Measurements from ENCODE around the gene PRKG1. TPM values are rescaled to one million over a fixed set of nuclear protein-coding genes. Genes with fewer than 3 reads are reported as not detected.

Gene PRKG1
- total RNA-seq, 1 donor from 2014 or later: 0.17 TPM

DNA sequence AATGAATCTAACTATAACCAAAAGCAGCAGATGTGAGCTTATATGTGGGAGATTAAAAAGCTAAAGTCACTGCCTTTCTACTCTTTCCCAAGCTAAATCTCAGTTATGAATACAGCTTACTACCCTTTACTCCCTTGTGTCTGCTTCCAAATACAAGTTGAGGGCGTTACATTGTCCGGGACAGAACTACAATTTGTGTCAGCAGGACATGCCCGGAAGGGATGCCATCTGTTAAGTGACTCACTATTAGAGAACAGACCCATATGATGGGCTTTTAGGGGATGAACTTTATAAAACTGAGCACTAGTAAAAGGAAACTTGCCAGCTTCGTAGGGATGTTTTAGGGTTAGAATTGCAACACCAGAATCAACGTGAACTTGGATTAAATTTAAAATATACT, 924.8 kb downstream of the PRKG1 start:
- H3K4me3 ChIP-seq (ENCODE audit: low read depth, low read length): no peak overlapping the region
- TF ChIP-seq, protein P1, sequence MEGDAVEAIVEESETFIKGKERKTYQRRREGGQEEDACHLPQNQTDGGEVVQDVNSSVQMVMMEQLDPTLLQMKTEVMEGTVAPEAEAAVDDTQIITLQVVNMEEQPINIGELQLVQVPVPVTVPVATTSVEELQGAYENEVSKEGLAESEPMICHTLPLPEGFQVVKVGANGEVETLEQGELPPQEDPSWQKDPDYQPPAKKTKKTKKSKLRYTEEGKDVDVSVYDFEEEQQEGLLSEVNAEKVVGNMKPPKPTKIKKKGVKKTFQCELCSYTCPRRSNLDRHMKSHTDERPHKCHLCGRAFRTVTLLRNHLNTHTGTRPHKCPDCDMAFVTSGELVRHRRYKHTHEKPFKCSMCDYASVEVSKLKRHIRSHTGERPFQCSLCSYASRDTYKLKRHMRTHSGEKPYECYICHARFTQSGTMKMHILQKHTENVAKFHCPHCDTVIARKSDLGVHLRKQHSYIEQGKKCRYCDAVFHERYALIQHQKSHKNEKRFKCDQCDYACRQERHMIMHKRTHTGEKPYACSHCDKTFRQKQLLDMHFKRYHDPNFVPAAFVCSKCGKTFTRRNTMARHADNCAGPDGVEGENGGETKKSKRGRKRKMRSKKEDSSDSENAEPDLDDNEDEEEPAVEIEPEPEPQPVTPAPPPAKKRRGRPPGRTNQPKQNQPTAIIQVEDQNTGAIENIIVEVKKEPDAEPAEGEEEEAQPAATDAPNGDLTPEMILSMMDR (conservative IDR thresholded peaks at IDR 0.05; ENCODE audit: low read depth, low read length): no peak
- no peak for DNase-seq (ENCODE audit: low read depth)

DNA sequence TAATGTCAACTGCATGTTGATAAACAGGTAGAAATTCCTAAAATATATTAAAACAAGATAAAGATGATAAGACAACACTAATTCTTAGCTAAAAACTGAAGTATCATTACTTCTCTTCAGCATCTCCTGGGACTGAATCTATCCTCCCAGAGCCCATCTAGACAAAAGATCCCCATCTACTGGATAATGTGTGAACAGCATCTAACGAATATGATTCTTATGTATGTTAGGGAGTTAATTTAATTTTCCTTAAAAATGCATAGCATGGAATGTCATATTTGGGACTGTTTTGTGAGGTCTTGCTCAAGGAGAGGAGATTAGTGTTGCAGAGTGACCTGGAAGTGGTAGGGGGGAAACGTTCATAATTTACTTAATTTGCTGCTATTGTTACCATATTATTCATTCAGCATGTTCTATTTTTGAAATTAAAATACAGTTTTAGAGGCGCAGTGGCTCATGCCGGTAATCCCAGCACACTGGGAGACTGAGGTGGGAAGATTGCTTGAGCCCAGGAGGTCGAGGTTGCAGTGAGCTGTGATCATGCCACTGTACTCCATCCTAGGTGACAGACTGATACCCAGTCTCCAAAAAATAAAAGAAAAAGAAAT, 930.2 kb downstream of the PRKG1 start:
- no peak overlapping the region for H3K4me3 ChIP-seq (ENCODE audit: low read depth, low read length)
- DNase-seq (ENCODE audit: low read depth): peak; percentile 3
- TF ChIP-seq, protein P1 (conservative IDR thresholded peaks at IDR 0.05; ENCODE audit: low read depth, low read length): peak; percentile 68

DNA sequence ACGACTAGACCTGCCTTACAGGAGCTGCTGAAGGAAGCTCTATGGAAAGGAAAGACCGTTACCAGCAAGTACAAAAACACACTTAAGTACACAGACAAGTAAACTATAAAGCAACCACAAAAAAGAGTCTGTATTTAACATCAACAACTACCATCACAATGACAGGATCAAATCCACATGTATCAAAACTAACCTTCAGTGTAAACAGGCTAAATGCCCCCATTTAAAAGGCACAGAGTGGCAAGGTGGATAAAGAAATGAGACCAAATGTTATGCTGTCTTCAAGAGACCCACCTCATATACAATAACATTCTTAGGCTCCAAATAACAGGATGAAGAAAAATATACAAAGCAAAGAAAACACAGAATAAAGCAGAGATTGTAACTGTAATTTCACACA, 932.8 kb downstream of the PRKG1 start:
- TF ChIP-seq, protein P1 (conservative IDR thresholded peaks at IDR 0.05; ENCODE audit: low read depth, low read length): no peak
- H3K4me3 ChIP-seq (ENCODE audit: low read depth, low read length): no peak overlapping the region
- DNase-seq (ENCODE audit: low read depth): no peak

DNA sequence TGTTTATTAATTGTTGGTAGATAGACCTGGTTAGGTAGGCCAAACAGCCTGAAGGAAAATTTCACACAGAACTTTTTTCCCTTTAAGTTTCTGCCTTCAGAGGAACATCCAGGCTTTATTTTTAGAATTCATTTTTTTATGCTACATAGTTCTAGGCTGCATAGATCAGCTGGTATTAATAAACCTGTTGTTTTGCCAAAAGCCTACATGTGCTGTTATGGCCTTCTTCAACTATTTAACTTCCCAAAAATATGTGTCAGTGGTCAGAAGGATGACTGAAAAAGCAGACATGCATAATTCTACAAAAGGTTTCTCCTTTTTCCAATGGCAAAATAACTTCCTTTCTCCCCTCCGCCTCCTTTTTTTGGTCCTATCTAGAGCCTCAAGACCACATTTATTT, 936.8 kb downstream of the PRKG1 start:
- no peak overlapping the region for H3K4me3 ChIP-seq (ENCODE audit: low read depth, low read length)
- TF ChIP-seq, protein P1 (conservative IDR thresholded peaks at IDR 0.05; ENCODE audit: low read depth, low read length): no peak
- no peak for DNase-seq (ENCODE audit: low read depth)

DNA sequence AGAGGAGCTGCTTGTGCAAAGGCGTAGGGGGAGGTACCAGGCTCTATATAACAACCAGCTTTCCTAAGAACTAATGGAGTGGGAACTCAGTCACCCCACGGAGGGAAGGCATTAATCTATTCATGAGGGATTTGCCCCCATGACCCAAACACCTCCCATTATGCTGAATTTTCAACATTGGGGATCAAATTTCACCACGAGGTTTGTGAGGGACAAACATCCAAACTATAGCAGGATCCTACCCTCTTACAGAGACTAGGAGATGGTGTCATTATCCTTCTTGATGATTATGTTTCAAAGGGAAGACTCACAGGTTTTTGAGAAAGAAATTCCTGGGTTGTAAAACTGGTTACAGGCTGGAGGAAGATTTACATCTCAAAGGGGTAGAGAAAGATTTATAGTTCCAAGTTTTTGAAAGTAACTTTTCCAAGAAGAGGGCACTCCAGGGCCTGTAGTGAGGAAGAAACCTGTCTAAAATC, 944.8 kb downstream of the PRKG1 start:
- TF ChIP-seq, protein P1 (conservative IDR thresholded peaks at IDR 0.05; ENCODE audit: low read depth, low read length): no peak
- DNase-seq (ENCODE audit: low read depth): no peak
- no peak overlapping the region for H3K4me3 ChIP-seq (ENCODE audit: low read depth, low read length)

DNA sequence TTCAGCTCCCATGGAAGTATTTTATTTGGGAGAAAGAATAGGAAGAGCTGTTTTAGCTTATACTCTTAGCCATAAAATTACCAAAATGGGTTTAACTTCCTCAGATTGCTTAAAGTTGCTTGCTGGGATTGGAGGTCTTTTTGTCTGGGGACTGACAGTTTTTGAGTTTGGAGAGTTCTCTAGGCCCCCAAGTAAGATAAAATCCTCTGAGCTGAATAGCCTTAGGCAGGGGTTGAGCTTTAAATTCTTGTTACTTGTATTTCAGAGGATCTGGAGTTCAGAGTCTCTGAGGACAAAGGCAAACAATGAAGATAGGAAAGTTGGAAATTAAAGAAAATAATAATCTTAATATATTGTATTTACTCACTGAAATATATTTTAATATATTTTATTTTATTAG, 945.4 kb downstream of the PRKG1 start:
- H3K4me3 ChIP-seq (ENCODE audit: low read depth, low read length): no peak overlapping the region
- TF ChIP-seq, protein P1 (conservative IDR thresholded peaks at IDR 0.05; ENCODE audit: low read depth, low read length): no peak
- no peak for DNase-seq (ENCODE audit: low read depth)

DNA sequence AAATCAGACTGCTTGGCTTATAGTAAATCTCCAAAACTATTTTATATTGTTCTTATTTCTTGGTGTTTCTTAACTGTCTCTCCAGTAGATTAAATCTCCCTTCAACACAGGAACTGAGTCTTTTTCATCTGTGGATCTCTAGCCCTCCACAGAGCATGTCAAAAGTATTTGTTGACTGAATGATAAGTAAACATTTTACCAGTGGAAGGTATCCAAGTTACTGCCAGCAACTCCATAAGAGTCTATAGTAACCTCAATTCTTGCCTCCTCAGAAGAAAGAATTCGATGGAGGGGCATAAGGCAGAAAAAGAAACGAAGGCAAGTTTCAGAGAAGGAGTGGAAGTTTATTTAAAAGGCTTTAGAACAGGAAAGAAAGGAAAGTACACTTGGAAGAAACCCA, 945.9 kb downstream of the PRKG1 start:
- DNase-seq (ENCODE audit: low read depth): no peak
- no peak overlapping the region for H3K4me3 ChIP-seq (ENCODE audit: low read depth, low read length)
- TF ChIP-seq, protein P1 (conservative IDR thresholded peaks at IDR 0.05; ENCODE audit: low read depth, low read length): no peak

Measured in epithelial cell of proximal tubule (primary cell).